ENCODE measurements around the gene GDA.

GDA gene

DNA sequence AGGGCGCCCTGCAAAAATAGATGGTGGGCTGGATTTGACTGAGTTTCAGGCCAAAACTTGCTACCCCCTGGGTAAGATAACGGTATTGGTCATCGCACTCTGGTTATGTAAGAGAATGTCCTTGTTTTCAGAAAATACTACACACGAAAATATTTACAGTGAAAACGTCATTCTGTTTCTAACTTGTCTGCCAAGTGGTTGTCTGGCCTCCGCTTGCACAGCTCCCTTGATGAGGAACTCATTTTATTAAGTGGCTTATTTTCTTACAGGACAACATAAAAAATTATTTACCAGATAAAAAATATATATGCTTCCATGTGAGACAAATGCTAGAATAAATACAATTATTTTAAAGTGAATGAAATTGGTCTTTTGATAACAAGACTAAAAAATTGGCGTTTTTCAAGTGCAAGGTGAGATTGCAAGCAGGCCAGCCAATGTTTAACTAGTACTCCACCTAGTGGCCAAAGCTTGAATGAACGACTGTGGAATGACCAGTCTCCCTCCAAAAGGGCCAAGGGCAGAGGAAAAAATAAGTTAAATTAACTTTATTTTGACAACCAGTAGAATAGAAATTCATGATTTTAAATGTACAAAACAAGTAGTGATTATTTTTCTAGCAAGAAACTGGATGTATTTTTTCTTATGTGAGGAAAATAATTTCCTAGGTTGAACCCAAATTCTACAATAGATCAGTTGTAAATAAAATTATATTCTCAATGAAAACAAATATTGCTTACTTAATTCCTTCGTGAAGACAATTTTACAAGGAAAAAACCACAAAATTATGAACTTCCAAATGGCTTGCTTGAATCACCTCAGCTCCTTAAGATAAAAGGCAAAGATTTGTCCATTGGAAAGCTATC is 122.6 kb downstream of the GDA start:
- in situ Hi-C loops (cut with HindIII; ENCODE audit: low sequenced_read_pairs) = loop anchor here (5.0 to 25.0 kb wide), 2 partner anchors 485 to 545 kb away; no protein-coding TSS in a partner anchor
- TF ChIP-seq, protein P1, sequence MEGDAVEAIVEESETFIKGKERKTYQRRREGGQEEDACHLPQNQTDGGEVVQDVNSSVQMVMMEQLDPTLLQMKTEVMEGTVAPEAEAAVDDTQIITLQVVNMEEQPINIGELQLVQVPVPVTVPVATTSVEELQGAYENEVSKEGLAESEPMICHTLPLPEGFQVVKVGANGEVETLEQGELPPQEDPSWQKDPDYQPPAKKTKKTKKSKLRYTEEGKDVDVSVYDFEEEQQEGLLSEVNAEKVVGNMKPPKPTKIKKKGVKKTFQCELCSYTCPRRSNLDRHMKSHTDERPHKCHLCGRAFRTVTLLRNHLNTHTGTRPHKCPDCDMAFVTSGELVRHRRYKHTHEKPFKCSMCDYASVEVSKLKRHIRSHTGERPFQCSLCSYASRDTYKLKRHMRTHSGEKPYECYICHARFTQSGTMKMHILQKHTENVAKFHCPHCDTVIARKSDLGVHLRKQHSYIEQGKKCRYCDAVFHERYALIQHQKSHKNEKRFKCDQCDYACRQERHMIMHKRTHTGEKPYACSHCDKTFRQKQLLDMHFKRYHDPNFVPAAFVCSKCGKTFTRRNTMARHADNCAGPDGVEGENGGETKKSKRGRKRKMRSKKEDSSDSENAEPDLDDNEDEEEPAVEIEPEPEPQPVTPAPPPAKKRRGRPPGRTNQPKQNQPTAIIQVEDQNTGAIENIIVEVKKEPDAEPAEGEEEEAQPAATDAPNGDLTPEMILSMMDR (IDR thresholded peaks at IDR 0.05; ENCODE audit: low read depth, low read length, missing control alignments) = peak; percentile 89
- DNase-seq (ENCODE audit: low read depth) = peak; percentile 33
- H3K4me3 ChIP-seq (ENCODE audit: low read depth, low read length) = no peak overlapping the region

DNA sequence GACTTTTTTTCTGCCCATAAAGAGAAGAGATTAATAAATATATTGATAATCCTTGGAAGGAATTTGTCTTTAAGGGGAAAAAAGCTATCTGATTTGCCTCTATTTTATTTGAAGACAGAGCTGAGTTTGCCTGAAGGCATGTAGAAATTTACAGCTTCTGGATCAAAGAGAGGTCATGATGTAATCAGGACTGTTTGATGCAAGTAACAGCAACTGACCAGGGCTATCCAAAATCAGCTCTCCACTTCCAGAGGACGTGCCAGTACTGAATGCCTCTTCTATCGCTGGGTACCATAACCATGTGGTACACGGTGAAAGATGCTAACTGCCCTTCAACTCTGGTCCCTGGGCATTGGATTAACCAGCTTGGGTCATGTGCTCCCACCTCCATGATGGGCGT is 125.2 kb downstream of the GDA start:
- H3K4me3 ChIP-seq (ENCODE audit: low read depth, low read length) = no peak overlapping the region
- TF ChIP-seq, protein P1 (IDR thresholded peaks at IDR 0.05; ENCODE audit: low read depth, low read length, missing control alignments) = no peak
- no peak for DNase-seq (ENCODE audit: low read depth)
- in situ Hi-C loops (cut with HindIII; ENCODE audit: low sequenced_read_pairs) = loop anchor here (5.0 to 25.0 kb wide), 2 partner anchors 487 to 543 kb away; no protein-coding TSS in a partner anchor

DNA sequence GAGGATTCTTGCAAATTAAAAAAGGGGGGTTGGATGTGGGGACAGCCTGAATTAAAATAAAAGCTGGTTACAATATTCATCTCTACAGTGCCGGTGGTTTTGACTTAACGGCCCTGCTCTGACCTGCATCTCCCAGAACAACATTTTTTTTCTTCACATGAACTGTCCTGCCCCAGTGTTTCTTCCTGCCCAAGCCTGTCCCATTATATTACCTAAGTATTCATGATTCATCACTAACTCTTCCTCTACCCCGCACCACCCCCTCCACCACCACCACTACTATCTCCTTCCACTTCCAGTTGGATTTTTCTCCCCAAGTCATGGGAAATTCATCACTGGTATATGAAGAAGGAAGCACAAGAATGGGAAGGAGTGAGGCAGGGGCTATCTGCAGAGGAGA is 125.7 kb downstream of the GDA start:
- in situ Hi-C loops (cut with HindIII; ENCODE audit: low sequenced_read_pairs) = loop anchor here (5.0 to 25.0 kb wide), 2 partner anchors 488 to 542 kb away; no protein-coding TSS in a partner anchor
- TF ChIP-seq, protein P1 (IDR thresholded peaks at IDR 0.05; ENCODE audit: low read depth, low read length, missing control alignments) = no peak
- H3K4me3 ChIP-seq (ENCODE audit: low read depth, low read length) = no peak overlapping the region
- DNase-seq (ENCODE audit: low read depth) = no peak

DNA sequence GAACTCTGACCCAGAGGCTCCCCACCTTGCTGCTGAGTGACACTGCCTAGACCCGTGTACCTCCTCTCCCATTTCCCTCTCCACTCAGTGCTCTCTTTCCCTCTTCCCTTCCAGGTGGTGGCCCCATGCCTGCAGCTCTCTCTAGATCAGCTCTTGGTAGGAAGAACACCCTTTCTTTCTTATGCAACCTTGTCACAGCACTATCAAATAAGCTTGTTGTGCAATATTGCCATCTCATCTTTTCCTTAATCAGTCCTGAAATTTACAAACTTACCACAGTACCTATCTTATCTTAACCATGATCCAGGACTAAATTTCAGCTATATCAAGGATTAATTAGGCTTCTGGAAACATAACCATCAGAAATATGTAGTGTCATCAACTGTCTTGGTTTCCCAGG is 127.2 kb downstream of the GDA start:
- DNase-seq (ENCODE audit: low read depth) = no peak
- TF ChIP-seq, protein P1 (IDR thresholded peaks at IDR 0.05; ENCODE audit: low read depth, low read length, missing control alignments) = no peak
- no peak overlapping the region for H3K4me3 ChIP-seq (ENCODE audit: low read depth, low read length)
- in situ Hi-C loops (cut with HindIII; ENCODE audit: low sequenced_read_pairs) = no loop called here

DNA sequence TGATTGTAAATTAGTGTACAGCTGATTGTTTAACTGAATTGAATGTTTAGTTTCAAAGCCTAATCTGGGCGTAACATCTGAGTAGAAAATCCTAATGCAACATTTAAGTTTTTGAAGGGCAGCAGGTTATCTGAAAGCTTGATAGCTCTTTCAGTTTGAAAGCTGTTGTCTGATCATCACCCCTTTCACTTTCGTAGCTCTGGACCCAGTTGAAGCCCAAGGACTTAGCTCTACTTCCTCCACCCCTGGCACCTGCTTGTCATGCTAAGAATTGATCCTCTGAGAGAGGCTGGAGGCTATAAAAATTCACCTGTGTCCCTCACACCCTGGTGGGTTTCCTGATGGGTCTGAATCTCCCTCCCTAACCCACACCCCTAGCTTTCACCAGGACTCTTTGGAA is 129.7 kb downstream of the GDA start:
- H3K4me3 ChIP-seq (ENCODE audit: low read depth, low read length) = no peak overlapping the region
- TF ChIP-seq, protein P1 (IDR thresholded peaks at IDR 0.05; ENCODE audit: low read depth, low read length, missing control alignments) = no peak
- in situ Hi-C loops (cut with HindIII; ENCODE audit: low sequenced_read_pairs) = no loop called here
- DNase-seq (ENCODE audit: low read depth) = no peak

DNA sequence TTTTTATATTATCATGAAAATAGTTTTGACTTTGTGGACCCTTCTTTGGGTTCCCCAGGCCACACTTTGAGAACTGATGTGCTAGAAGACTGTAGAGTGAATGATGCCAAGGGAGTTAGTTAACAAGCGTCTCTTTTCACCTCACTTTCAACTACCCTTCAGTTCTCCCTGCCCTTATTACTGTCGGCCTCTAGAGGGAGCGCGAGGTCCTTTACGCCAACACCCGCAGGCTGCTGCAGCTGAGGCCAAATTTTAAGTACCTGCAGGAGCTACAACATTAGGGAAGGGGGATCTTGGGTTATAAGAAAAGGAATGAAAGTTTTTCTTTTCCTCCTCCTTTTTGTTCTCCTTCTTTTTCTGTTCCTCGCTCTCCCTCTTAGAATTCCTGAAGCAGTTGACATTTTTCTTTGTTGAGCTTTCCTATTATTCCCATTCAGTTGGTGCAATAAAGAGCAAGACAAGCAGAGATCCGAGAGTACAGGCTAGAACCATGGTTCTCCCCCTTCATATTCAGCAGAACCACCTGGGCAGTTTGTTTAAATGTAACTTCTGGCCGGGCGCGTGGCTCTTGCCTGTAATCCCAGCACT is 131.8 kb downstream of the GDA start:
- in situ Hi-C loops (cut with HindIII; ENCODE audit: low sequenced_read_pairs) = no loop called here
- no peak overlapping the region for H3K4me3 ChIP-seq (ENCODE audit: low read depth, low read length)
- TF ChIP-seq, protein P1 (IDR thresholded peaks at IDR 0.05; ENCODE audit: low read depth, low read length, missing control alignments) = peak; percentile 98
- peak; percentile 49 for DNase-seq (ENCODE audit: low read depth)

Measured in astrocyte of the cerebellum (primary cell).